ENCODE data around the gene SNUPN.

The SNUPN gene

DNA sequence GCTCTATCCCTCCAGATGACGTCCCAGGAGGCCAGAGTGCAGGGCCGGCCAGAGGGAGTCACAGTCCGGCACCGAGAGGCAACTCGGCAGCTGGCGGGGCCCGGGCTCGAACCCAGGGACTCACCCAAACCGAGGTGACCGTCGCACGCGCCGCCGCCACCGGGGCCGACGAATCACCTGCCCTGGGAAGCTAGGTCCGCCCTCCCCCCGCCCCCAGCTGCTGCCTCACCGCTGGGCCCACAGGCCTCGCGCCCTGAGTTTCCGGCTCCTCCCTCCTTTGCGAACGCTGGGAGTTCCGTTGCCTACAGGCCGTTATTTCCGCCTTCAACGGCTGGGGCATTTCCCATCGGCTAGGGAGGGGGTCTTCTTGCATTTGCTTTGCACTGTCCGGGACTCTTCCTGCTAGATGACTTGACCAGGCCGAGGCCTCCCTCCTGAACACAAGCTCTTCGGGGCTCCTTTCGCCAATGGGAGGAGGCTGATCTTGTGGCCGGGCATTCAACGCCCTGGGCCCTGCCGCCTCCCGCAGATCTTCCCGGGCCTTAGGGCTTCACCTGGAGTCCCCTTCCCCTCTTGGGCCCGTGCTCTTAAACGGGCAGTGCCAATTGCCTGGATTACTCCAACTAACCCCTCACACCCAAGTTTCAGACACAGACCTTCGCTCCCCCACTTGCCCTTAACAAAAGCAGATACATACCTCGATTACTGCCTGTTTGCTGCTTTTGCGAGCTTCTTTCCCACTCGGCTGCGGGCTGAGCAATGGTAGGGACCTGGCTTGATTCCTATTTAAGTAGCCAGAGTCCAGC, at the start of gene SNUPN:
TSS of gene SNUPN (minus strand) at position 184 of the 806 bp plus-strand sequence. CDS start 4,674 bp downstream, outside the sequence.
- DNase-seq (ENCODE audit: low spot score) = peak; percentile 94

DNA sequence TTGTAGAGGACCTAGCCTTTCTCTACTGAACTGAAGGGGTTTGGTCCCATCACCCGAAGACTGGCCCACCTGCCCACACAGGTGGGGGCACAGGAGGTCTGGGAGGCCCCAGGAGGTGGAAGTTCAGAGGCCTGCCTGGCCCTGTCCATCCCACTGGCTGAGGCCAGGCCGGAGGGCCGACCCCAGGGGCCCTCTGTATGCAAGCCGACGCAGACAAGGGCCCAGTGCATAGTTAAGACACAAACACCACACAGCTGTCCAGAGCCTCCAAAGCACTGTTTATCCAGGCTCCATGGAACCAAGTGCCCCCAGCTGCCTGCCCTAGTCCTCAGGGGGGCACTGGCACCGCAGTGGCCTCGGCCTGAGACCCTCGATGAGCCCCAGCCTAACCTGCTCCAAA, 48.8 kb upstream of the SNUPN start:
- DNase-seq (ENCODE audit: low spot score) = no peak

DNA sequence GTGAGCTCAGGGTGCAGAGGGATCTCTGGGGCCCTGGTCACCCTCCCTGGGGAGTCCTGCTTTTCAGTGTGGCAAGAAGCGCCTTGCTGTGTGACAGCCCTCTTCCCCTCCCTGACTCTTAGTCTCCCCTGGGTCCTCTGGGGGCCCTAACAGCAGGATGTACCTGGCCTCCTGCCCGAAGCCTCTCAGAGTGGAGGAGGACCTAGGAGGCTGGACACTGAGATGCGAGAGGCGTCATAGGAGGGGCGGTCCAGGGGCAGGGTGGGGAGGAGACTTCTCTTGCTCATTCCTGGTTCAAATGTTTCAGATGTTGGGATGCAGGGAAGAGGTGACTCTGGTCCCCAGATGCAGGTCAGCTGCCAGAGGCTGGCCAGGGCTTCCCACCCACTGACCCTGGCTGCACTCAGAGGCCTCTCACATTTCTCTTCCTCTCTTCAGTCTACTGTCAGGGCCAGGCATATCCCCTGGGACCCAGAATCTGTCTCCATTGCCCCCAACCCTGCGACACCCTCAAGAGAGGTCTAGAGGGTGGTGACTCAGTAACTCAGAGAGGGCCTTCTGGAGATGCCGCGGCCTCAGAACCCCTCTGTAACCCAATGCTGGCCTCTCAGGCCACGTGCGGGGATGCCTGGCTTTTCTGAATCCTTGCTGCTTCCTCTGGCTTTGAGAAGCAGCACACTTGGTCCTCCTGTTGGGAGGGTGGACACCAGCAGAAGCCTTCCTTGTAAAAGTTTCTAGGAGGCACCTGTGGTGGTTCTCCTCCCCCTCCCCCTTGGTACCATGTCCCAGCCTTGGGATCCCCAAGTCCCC, 48.1 kb upstream of the SNUPN start:
- no peak for DNase-seq (ENCODE audit: low spot score)

DNA sequence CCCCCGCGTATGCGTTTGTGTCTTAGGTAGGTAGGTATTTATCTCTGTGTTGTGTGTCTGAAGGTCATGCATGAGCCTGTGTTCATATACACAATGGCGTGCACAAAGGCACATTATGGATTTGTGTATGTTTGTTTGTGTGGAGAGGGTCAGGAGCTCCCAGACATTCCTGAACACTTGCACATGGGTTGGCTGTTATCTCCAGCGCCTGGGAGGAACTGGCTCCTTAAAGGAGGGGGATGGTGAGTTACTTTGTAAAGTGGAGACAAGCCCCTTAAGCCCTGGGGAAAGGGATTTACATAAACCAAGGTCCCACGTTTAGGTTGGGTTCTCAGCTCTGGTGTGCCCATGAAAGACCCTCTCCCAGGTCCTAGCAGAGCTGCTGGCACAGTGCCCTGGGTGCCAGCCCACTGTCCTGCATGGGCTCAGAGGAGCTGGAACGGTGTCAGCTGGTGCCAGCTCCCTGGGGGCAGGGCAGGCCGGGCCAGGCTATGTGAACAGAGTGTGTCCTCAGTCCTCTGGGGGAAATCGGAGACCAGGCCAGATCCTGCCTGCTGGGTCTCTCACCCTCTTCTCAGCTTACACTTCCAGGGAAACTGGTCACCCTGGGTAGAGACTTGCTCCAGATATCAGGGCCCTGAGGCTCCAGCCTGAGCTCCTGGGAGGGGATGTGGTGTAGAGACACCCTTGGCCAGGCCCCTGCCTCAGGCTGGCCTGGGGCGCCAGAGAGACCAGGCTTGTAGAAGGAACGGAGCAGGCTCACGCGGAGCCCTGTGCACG, 47.3 kb upstream of the SNUPN start:
- no peak for DNase-seq (ENCODE audit: low spot score)

DNA sequence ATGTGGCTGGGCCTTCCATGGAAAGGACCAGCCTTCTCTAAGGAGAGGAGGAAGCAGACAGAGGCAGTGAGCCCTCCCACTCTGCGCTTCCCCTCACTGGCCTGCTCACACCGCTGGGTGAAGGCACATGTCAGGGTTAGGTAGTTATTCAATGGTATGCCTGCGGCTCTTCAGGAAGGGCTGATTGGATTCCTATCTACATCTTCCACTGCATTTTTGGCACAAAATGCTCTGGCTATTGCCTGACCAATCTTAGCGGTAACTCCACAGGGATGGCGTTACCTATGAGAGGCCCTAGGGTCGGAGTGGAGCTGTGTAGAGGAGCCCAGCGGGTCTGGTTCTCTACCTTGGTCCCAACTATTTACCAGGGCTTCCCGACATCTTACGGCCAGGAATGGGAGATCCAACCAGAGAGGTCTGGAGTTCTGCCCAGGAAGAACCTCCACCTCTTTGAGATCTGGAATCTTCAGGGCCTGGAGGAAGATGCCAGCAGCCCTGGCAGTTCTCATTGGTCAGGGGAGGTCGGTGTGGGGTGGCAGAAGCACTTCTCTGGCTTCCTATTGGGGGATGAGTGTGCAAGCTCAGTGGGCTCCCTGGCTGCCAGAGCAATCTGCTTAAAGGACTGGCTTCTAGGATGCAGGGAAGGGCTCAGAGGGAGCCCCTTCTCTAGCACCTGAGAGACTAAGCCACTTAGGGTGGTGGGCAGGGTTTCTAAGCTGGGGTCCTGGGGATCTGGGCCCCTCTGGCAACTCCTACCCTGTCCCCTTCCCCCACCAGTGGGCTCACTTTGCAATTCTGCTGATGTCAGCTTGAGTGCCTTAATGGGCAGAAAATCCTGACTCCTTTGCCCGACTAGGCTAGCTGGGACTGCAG, 46.4 kb upstream of the SNUPN start:
- no peak for DNase-seq (ENCODE audit: low spot score)

DNA sequence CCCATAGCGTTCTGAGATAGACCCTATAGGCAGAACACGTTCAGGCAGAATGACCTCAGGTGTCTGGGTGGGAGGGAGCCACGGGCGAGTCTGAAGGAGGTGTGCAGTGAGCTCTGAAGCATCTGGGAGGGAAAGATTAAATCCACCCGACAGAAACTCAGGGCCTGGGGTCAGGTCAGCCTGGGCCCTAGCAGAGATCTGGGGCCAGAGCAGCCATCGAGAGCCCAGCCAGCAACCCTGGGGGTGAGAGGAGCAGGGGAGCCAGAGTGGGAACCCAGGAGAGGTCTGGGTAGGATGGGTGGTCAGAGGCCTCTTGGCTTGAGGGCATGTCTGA, 44.3 kb upstream of the SNUPN start:
- no peak for DNase-seq (ENCODE audit: low spot score)

DNA sequence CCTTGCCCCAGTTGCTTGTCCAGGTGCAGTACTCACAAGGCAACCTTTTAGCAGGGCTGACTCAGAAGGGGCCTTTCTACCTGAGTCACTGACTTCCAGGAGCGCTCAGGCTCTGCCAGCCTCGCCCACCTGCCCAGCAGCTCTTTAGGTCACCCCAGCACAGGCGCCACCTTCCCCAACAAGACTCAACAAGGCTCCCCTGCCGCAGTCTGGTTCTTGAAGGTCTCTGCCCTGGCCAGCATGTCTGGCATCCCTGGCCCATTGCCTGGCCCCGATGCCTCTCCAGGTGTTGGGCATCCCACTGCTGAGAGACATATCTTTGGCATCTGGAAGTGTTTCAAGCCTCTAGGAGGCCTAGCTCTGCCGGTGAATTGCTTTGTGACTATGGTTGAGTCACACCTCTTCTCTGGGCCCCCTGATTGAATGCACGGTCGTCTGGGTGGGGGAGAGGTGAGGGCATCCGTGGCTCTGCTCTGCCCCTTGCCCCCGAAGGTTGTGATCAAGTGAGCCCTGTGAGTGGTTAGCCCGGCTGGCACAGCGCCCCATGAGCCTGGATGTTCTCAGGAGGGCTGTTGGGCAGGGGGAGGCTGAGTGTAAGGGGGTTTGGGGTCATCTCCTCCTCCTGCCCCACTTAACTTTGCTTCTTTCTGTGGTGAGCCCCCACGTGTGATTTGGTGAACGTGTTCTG, 43.8 kb upstream of the SNUPN start:
- DNase-seq (ENCODE audit: low spot score) = peak; percentile 91

DNA sequence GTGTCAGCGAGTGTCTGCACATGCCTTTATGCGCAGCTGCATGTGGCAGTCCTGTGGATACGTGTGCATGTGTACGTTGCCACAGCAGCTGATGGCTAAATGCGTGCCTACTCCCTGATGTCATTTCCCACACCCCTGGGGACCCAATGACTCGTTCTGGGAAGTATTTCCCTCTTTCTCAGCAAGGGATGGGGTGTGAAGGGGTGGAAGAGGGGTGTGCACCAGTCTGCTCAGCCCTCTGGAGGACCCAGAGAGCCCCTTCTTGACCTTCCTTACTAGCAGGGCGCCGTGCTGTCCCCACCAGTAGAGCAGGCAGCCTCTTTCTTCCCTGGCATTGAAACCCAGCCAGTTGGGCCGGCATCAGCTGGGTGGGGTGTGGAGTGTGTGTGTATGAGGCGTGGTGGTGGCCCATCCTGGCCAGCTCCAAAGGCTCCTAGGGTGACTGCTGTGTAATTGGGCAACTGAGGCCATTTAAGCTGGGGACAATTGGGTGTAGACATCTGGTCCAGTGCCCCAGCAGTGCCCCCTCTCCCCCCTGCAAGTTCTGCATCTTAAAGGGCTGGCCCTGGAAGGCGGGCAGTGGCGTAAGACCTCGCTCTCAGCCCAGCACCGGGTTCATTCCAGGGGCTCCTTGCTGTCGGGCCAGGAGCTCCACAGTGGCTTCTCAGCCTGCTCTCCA, 41.4 kb upstream of the SNUPN start:
- peak; percentile 96 for DNase-seq (ENCODE audit: low spot score)

DNA sequence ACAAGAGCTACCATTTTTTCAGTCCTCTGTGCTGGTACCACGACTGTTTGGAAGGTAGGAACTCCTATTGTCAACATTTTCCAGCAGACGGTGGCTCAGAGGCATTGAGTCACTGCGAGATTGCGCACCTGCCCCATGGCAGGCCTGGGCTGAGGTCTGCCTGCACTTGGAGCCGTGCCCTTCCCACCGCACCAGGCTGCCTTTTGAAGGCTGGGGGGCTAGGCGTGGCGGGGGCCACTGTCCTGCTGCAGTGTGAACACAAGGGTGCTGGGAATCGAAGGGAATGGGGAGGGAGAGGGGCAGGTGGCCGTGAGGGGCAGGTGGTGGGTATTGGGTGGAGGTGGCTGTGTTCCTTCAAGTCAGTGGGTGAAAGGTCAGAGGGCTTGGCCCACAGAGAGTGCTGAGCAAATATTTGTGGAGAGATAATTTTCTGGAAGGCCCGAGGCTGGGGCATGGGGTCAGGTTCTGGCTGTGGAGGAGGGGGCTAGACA, 38.5 kb upstream of the SNUPN start:
- no peak for DNase-seq (ENCODE audit: low spot score)

DNA sequence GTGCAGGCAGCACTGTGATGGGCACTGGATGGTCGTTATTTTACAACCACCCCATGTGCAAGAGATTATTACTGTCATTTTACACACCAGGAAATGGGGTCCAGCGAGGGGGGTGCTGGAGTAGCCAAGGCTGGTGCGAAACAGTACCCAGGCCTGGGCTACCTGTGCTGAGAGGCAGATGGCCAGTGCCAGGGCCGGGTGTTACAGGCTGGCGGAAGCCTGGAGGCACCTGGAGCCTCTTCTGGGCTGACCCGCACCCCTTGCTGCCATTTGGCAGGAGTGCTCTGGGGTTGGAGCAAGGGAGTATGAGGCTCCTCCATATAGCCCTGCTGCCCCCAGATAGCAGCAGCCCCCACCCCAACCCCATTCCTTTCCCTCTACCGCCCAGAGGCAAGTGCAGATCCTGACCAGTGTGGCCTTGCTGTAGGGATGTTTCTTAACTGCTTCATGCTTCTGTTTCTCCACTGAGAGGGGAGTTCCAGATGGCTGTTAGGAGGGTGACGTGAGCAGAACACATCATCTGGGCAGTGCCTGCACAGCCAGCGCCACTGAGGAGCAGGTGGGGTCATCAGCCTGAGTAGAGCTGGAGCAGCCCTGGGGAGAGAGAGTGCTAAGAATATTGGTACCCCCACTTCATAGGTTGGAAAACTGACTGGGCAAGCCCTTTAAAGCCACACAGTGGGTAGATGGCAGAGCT, 37.4 kb upstream of the SNUPN start:
- DNase-seq (ENCODE audit: low spot score) = no peak

DNA sequence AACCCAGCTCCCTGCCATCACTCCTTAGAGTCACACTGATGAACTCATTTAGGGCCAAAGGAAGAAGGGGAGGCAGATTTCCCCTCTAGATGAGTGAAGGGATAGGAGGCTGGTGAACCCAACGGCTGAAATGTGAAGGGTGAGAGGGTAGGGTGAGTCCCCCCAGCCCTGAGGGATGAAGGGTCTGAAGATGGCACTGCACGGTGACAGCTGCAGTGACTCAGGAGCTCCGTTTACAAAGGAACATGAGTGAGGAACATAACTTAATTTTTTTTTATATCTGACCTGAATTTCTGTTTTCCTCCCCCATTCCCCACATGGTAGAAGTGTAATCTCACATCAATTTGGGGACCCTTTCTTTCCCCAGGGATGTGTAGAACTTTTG, 36.2 kb upstream of the SNUPN start:
- DNase-seq (ENCODE audit: low spot score) = no peak

DNA sequence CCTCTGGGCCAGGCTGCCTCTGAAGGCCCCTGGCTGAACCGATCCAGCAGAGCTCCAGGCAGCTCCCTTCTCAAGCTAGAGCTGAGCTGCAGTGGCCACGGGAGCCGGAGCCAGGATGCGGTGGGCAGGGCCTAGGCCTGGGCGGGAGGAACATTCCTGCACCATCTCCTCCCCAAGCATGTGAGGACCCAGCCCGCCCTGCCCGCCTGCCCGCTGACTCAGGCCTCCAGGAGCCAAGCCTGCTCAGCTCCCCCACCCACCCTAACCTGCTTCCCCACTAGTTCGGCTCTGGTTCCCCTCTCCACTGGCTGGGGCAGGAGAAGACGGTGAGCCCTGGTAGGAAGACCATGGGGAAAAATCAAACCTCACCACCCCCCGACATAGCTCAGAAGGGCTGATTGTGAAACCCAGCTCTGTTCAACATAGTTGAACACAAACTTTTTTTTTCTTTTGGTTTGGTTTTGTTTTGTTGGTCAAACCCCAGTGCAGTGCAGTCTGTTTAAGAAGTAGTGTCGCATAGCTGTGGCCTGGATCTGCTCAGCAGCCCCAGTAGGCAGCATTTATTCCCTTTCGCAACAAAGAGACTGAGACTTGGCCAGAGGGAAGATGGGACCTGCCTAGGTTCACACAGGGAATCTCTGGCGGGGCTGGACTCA, 35.7 kb upstream of the SNUPN start:
- peak; percentile 87 for DNase-seq (ENCODE audit: low spot score)

DNA sequence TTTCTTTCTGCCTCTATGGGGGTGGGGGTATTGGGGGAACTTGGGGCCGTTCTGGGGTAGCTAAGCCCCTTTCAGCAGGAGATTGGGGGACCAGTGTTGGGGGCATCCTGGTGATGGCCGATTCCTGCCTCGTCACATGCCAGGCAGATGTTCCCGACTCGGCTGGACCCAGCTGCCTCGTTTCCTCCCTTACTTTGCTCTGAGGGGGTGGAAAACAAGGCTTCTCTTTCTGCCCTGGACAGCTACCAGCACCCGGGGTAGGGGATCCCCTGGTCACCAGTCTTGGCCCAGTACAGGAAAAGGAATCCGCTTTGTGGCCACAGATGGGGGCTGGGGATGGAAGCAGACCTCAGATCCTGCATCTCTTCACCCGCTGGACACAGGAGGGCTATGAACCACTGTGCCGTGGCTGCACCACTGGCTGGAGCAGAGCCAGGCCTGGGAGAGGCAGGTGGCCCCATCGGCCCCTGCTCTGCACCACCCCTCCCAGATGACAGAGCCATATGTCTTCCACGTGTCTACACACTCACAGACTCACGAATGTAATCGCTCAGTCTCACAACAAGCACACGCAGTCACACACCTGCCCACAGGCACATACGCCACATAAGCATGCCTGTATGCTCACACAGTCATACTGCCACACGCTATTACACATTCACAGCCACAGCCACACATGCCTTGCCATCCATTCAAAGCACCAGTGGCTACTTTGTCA, 34.6 kb upstream of the SNUPN start:
- DNase-seq (ENCODE audit: low spot score) = no peak

DNA sequence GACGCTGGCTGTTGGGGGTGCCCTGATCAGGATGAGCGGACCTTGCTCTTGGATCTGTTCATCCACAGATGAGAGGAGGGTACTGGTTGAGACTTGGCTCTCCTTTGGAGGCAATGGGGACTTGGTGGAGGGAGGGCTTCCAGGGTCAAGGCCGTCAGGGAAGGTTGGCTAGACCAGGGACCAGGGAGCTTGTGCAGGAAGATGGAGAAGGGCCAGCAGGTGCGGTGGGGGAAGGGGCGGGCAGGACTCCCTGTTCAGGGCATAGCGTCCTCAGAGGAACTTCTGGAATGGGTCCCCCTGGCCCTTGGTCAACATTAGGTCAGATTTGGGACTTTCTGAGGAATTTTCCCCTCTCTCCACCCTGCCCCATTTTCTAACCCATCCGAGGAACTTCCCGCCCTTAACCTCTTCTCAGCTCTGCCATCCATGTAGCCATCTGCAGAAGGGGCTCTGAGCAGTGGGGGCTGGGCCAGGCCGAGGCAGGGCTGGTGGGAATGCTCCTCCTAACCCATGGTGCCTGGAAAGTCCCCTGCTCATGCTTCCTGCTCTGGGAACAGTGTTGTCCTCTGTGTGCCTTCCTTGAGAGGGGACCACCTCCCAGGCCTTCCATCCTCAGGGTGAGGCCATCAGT, 33.7 kb upstream of the SNUPN start:
- no peak for DNase-seq (ENCODE audit: low spot score)

DNA sequence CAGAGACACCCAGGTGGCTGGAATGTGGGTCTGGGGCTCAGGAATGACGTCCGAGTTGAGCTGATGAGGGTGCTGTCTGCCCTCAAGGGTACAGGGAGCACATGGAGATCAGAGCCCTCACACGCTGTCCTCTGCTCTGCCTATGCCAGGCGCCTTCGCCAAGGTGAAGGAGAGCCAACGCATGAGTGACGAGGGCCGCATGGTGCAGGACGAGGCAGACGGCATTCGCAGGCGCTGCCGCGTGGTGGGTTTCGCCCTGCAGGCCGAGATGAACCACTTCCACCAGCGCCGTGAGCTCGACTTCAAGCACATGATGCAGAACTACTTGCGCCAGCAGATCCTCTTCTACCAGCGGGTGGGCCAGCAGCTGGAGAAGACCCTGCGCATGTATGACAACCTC, 31.3 kb upstream of the SNUPN start:
- no peak for DNase-seq (ENCODE audit: low spot score)

DNA sequence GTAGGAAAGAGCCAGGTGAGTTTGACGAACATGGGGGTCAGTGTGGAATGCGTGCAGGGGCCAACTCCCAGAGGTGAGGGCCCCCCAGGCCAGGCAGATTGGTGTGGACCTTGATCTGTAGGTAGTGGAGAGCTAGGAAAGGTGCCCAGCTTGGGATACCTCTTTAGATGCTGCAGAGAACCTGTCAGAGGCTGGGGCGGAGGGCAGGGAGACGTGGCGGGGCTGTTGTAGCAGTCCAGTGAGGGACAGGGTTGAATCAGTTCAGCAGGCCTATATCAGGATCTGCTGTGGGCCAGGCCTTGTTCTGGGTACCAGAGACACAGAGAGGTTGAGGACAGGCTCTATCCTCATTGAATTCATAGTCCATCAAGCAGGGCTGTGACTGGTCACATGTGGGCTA, 30.8 kb upstream of the SNUPN start:
- no peak for DNase-seq (ENCODE audit: low spot score)

DNA sequence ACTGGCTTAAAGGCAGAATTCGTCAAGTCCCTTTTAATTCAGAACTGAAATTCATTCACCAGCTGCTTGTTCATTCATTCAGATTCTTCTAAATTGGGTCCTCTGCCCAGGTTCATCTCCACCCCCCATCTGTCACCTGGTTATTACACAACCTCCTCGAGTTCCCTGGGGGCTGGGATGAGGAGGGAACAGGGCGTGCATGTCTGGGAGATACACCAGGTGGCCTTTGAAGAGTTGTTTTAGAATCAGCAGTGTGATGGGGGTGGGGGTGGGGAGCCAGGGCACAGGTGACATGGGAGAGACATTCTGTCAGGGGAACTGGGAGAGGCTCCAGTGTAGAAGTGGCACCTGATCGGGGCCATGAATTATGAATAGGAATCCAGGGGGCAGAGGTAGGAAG, 30.4 kb upstream of the SNUPN start:
- DNase-seq (ENCODE audit: low spot score) = no peak
